K562 (cell line): ENCODE results near the gene DMWD. TPM values are rescaled to one million over a fixed set of nuclear protein-coding genes. Genes with fewer than 3 reads are reported as not detected.
A peak's percentile ranks its signal among the peaks of the same experiment; 100 is the strongest.

Source experiments
- POLR2G ChIP-seq: fragments of 200-400 bp; formaldehyde crosslinking; IDR thresholded peaks from 2 replicates; pipeline ENCODE4 v1.6.1; 2017; ENCODE audit warnings: low read depth, mild to moderate bottlenecking, antibody characterized with exemption, low read length, moderate library complexity
- polyA plus RNA-seq, 8 experiments: library from polyadenylated mRNA; depleted of rRNA in 4 of 8; stranded (reverse) in 5 of 8; unstranded in 3 of 8; fragments of >200 nt; fragmentation: Nextera tagmentation in 2 of 8; fragmentation: Illumina TruSeq in 1 of 8; extraction: Ambion mirVana in 2 of 8; extraction: Trizol in 1 of 8; gene quantifications; 2 replicates each; pipeline versions ENCODE4 v1.2.1 to v1.2.3, GENCODE V29; 2011 to 2014; ENCODE audit warnings: inconsistent platforms in 1 of 8, missing spikeins in 1 of 8
- total RNA-seq, 7 experiments: library from RNA; depleted of rRNA in 6 of 7; stranded (reverse); fragments of >200 nt in 6 of 7; fragmentation: Illumina TruSeq in 2 of 7; extraction: Trizol in 2 of 7; gene quantifications; 2 replicates each; pipeline versions ENCODE4 v1.2.1 to v1.2.3, GENCODE V29; 2011 to 2021; ENCODE audit warnings: low replicate concordance in 1 of 7
- TF ChIP-seq, protein P1 (sequence below): fragments of 450-650 bp; IDR thresholded peaks from 2 replicates; pipeline ENCODE4 v1.6.1; 2016; ENCODE audit warnings: mild to moderate bottlenecking, moderate library complexity

DMWD gene
- total and polyA plus RNA-seq, 9 of the 15 experiments (the other 6 are each of a cell fraction or from before 2014, with no cell fraction given) = 4.7 to 54.6 (median 19.0) TPM

DNA sequence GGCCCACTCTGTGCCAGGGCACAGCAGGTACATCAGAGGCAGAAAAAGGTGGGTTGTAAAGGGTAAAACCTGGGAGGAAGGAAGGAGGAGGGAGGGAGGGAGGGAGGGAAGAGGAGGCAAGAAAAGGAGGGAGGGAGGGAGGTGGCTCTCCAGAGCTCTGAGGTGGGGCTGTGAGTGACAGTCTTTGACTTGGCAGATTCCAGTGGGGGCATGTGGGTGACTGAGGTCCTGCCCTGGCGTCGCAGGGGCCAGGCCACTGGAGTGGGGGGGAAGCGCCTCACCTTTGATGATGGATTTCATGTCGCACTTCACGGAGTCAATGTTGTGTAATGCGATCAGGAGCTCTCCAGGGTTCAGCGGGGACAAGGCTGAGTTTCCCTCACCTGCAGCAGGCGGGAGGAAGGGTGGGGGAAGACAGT, 28.5 kb upstream of the DMWD start (continued):
- TF ChIP-seq, protein P1, sequence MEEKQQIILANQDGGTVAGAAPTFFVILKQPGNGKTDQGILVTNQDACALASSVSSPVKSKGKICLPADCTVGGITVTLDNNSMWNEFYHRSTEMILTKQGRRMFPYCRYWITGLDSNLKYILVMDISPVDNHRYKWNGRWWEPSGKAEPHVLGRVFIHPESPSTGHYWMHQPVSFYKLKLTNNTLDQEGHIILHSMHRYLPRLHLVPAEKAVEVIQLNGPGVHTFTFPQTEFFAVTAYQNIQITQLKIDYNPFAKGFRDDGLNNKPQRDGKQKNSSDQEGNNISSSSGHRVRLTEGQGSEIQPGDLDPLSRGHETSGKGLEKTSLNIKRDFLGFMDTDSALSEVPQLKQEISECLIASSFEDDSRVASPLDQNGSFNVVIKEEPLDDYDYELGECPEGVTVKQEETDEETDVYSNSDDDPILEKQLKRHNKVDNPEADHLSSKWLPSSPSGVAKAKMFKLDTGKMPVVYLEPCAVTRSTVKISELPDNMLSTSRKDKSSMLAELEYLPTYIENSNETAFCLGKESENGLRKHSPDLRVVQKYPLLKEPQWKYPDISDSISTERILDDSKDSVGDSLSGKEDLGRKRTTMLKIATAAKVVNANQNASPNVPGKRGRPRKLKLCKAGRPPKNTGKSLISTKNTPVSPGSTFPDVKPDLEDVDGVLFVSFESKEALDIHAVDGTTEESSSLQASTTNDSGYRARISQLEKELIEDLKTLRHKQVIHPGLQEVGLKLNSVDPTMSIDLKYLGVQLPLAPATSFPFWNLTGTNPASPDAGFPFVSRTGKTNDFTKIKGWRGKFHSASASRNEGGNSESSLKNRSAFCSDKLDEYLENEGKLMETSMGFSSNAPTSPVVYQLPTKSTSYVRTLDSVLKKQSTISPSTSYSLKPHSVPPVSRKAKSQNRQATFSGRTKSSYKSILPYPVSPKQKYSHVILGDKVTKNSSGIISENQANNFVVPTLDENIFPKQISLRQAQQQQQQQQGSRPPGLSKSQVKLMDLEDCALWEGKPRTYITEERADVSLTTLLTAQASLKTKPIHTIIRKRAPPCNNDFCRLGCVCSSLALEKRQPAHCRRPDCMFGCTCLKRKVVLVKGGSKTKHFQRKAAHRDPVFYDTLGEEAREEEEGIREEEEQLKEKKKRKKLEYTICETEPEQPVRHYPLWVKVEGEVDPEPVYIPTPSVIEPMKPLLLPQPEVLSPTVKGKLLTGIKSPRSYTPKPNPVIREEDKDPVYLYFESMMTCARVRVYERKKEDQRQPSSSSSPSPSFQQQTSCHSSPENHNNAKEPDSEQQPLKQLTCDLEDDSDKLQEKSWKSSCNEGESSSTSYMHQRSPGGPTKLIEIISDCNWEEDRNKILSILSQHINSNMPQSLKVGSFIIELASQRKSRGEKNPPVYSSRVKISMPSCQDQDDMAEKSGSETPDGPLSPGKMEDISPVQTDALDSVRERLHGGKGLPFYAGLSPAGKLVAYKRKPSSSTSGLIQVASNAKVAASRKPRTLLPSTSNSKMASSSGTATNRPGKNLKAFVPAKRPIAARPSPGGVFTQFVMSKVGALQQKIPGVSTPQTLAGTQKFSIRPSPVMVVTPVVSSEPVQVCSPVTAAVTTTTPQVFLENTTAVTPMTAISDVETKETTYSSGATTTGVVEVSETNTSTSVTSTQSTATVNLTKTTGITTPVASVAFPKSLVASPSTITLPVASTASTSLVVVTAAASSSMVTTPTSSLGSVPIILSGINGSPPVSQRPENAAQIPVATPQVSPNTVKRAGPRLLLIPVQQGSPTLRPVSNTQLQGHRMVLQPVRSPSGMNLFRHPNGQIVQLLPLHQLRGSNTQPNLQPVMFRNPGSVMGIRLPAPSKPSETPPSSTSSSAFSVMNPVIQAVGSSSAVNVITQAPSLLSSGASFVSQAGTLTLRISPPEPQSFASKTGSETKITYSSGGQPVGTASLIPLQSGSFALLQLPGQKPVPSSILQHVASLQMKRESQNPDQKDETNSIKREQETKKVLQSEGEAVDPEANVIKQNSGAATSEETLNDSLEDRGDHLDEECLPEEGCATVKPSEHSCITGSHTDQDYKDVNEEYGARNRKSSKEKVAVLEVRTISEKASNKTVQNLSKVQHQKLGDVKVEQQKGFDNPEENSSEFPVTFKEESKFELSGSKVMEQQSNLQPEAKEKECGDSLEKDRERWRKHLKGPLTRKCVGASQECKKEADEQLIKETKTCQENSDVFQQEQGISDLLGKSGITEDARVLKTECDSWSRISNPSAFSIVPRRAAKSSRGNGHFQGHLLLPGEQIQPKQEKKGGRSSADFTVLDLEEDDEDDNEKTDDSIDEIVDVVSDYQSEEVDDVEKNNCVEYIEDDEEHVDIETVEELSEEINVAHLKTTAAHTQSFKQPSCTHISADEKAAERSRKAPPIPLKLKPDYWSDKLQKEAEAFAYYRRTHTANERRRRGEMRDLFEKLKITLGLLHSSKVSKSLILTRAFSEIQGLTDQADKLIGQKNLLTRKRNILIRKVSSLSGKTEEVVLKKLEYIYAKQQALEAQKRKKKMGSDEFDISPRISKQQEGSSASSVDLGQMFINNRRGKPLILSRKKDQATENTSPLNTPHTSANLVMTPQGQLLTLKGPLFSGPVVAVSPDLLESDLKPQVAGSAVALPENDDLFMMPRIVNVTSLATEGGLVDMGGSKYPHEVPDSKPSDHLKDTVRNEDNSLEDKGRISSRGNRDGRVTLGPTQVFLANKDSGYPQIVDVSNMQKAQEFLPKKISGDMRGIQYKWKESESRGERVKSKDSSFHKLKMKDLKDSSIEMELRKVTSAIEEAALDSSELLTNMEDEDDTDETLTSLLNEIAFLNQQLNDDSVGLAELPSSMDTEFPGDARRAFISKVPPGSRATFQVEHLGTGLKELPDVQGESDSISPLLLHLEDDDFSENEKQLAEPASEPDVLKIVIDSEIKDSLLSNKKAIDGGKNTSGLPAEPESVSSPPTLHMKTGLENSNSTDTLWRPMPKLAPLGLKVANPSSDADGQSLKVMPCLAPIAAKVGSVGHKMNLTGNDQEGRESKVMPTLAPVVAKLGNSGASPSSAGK = no peak
- 0 out of 2 replicates have a peak, but pooled peaks have one; percentile 47 for TF ChIP-seq POLR2G
